IMR-90 (cell line): ENCODE results near the gene MCMBP. TPM values are rescaled to one million over a fixed set of nuclear protein-coding genes. Genes with fewer than 3 reads are reported as not detected.

Experiments used
- ATAC-seq: fragments of 200-7000 bp; cut with Tn5 transposase; 2 replicates; pipeline ENCODE4 v1.9.1; 2020; ENCODE audit warnings: low read depth, mild to moderate bottlenecking, moderate library complexity
- BruUV-seq: library from RNA; stranded (reverse); fragments of 400-500 nt; replicated peaks from 2 replicates; lab custom pipeline; 2021; lab: Mats Ljungman, UMichigan
- CTCF ChIA-PET: fragments of 300-600 bp; formaldehyde crosslinking; extraction: SDS; loops from one replicate; lab custom pipeline; 2021; ENCODE audit warnings: antibody characterized with exemption; lab: Yijun Ruan, JAX
- POLR2A ChIA-PET: fragments of 300-600 bp; sonication (Branson Sonifier 250); formaldehyde crosslinking; loops from one replicate; lab custom pipeline; 2022; ENCODE audit warnings: antibody characterized with exemption; ENCODE audit not compliant: unreplicated experiment; lab: Charles Lee
- DNase-seq: peaks from one replicate; pipeline ENCODE4 v3.0.0; 2013
- H2AFZ ChIP-seq: replicated peaks from 2 replicates; pipeline ENCODE3; 2013; ENCODE audit warnings: low read length, mild to moderate bottlenecking; ENCODE audit not compliant: poor library complexity
- H2AK5ac ChIP-seq: 2 replicates; pipeline ENCODE4 v1.6.1; 2013; ENCODE audit warnings: low read depth, low read length, inconsistent platforms
- H2AK9ac ChIP-seq: replicated peaks from 2 replicates; pipeline ENCODE3; 2013; ENCODE audit warnings: mild to moderate bottlenecking, low read depth, low read length, moderate library complexity; ENCODE audit not compliant: poor library complexity
- H2BK120ac ChIP-seq: 2 replicates; pipeline ENCODE4 v1.6.1; 2013; ENCODE audit warnings: low read depth, low read length, inconsistent platforms
- H2BK15ac ChIP-seq: 3 replicates; pipeline ENCODE4 v1.6.1; 2013; ENCODE audit warnings: low read depth, low read length, inconsistent platforms
- H2BK20ac ChIP-seq: 2 replicates; pipeline ENCODE4 v1.6.1; 2013; ENCODE audit warnings: low read depth, mild to moderate bottlenecking, inconsistent platforms, low read length, moderate library complexity
- H2BK5ac ChIP-seq: 2 replicates; pipeline ENCODE4 v1.6.1; 2013; ENCODE audit warnings: mild to moderate bottlenecking, low read depth, low read length, inconsistent platforms; ENCODE audit not compliant: poor library complexity, severe bottlenecking
- H3K14ac ChIP-seq: replicated peaks from 2 replicates; pipeline ENCODE4 v1.6.1; 2013; ENCODE audit warnings: low read depth, low read length, inconsistent platforms
- H3K18ac ChIP-seq: 2 replicates; pipeline ENCODE4 v1.6.1; 2013; ENCODE audit warnings: low read depth, low read length, control low read depth
- H3K23ac ChIP-seq: 2 replicates; pipeline ENCODE4 v1.6.1; 2013; ENCODE audit warnings: low read depth, low read length, inconsistent platforms
- H3K27ac ChIP-seq: 2 replicates; pipeline ENCODE4 v1.5.1; 2013; ENCODE audit warnings: mild to moderate bottlenecking, control low read depth, low read length; ENCODE audit not compliant: insufficient read depth
- H3K27me3 ChIP-seq: 2 replicates; pipeline ENCODE4 v1.6.1; 2013; ENCODE audit warnings: low read length; ENCODE audit not compliant: control insufficient read depth, insufficient read depth
- H3K36me3 ChIP-seq: 2 replicates; pipeline ENCODE4 v1.6.1; 2013; ENCODE audit warnings: low read length, mixed read lengths; ENCODE audit not compliant: control insufficient read depth, insufficient read depth
- H3K4ac ChIP-seq: 2 replicates; pipeline ENCODE4 v1.6.1; 2013; ENCODE audit warnings: low read depth, low read length, inconsistent platforms
- H3K4me1 ChIP-seq: 2 replicates; pipeline ENCODE4 v1.6.1; 2013; ENCODE audit warnings: low read length, mixed read lengths; ENCODE audit not compliant: control insufficient read depth, insufficient read depth
- H3K4me2 ChIP-seq: 2 replicates; pipeline ENCODE4 v1.6.1; 2013; ENCODE audit warnings: low read depth, mild to moderate bottlenecking, control low read depth, low read length, moderate library complexity
- H3K4me3 ChIP-seq: 2 replicates; pipeline ENCODE4 v1.5.1; 2013; ENCODE audit warnings: low read depth, mild to moderate bottlenecking, control low read depth, low read length, moderate library complexity; ENCODE audit not compliant: insufficient read depth
- H3K56ac ChIP-seq: 2 replicates; pipeline ENCODE4 v1.6.1; 2013; ENCODE audit warnings: low read length, inconsistent platforms; ENCODE audit not compliant: insufficient read depth; ENCODE audit errors: extremely low read depth
- H3K79me1 ChIP-seq, 2 experiments: 2 replicates each; pipeline ENCODE4 v1.6.1; 2013; ENCODE audit warnings: low read length in 2 of 2, inconsistent platforms in 1 of 2, low read depth in 1 of 2
- H3K9ac ChIP-seq: 2 replicates; pipeline ENCODE4 v1.6.1; 2013; ENCODE audit warnings: low read depth, low read length, control low read depth
- H3K9me1 ChIP-seq: 2 replicates; pipeline ENCODE4 v1.6.1; 2013; ENCODE audit warnings: low read length, inconsistent platforms; ENCODE audit not compliant: insufficient read depth
- H3K9me3 ChIP-seq: 2 replicates; pipeline ENCODE4 v1.6.1; 2013; ENCODE audit warnings: low read length; ENCODE audit not compliant: control insufficient read depth, insufficient read depth
- H4K20me1 ChIP-seq: 2 replicates; pipeline ENCODE4 v1.6.1; 2013; ENCODE audit warnings: low read length, inconsistent platforms; ENCODE audit not compliant: insufficient read depth
- H4K5ac ChIP-seq: 2 replicates; pipeline ENCODE4 v1.6.1; 2013; ENCODE audit warnings: mild to moderate bottlenecking, low read depth, low read length, control low read depth
- H4K8ac ChIP-seq, 2 experiments: 2 replicates each; pipeline ENCODE4 v1.6.1; 2013; ENCODE audit warnings: low read depth in 2 of 2, low read length in 2 of 2, control low read depth in 1 of 2, inconsistent platforms in 1 of 2
- H4K91ac ChIP-seq: 2 replicates; pipeline ENCODE4 v1.6.1; 2013; ENCODE audit warnings: low read depth, low read length, inconsistent platforms; ENCODE audit not compliant: insufficient read depth
- MXI1 ChIP-seq: IDR thresholded peaks from 2 replicates; pipeline ENCODE4 v1.6.1; 2012; ENCODE audit warnings: low read depth, mild to moderate bottlenecking, low read length, moderate library complexity, borderline replicate concordance
- WGBS, 2 experiments: methylation state at CpG; one replicate each; pipeline versions ENCODE4 v1.1.5 to v1.1.7; 2013; ENCODE audit warnings: missing lambda C conversion rate in 2 of 2; ENCODE audit not compliant: insufficient read length in 1 of 2; ENCODE audit errors: extremely low coverage in 2 of 2; 5-methylcytosine and 5-hydroxymethylcytosine counted together
- dilution Hi-C: fragments of 300-500 bp; cut with HindIII; formaldehyde crosslinking; loops from one replicate; pipeline ENCODE4 v1.14.3; 2018; ENCODE audit warnings: low sequenced_read_pairs; ENCODE audit not compliant: unreplicated experiment
- in situ Hi-C: fragments of 300-500 bp; cut with MboI; formaldehyde crosslinking; loops from 3 replicates; pipeline ENCODE4 v1.14.3; 2019; ENCODE audit warnings: low sequenced_read_pairs, inconsistent platforms, mixed read lengths
- intact Hi-C: fragments of 100-400 bp; cut with micrococcal nuclease; formaldehyde crosslinking; loops from 2 replicates; pipeline ENCODE4 v1.10.0; 2022
- polyA plus RNA-seq, 3 experiments: library from polyadenylated mRNA; depleted of rRNA; stranded (reverse); fragments of >200 nt; gene quantifications; 2 replicates each; pipeline ENCODE4 v1.2.3, GENCODE V29; 2012; ENCODE audit warnings: low replicate concordance in 1 of 3
- total RNA-seq: library from RNA; depleted of rRNA; stranded (reverse); fragments of >200 nt; gene quantifications from 2 replicates; pipeline ENCODE4 v1.2.3, GENCODE V29; 2012

MCMBP gene
- total and polyA plus RNA-seq, 2 of the 4 experiments (the other 2 are of a cell fraction), result 39.0 to 59.9 TPM

- Histone ChIP-seq H3K4ac (no peak overlapping the region), H2BK120ac (no peak overlapping the region), H3K23ac (no peak overlapping the region), H3K4me3 (no peak overlapping the region), H4K5ac (no peak overlapping the region), H3K27me3 (no peaks in the 10 kb centered on the region), H3K9ac (no peak overlapping the region), H2AFZ (no peak overlapping the region), H3K14ac (no peak overlapping the region), H3K9me3 (no peaks in the 10 kb centered on the region), H2BK15ac (no peak overlapping the region), H3K4me1 (peaks cover 4% of the 10 kb centered on the region; the same call in 1 of the 2 replicates), H3K79me1 (peaks cover 0 to 14% of the 10 kb centered on the region in 2 experiments; a peak in 3 of 4 replicates), H3K36me3 (no peaks in the 10 kb centered on the region), H4K91ac (no peak overlapping the region), H3K27ac (no peak overlapping the region), H3K18ac (no peak overlapping the region), H2BK5ac (no peak overlapping the region), H4K8ac (no peak overlapping the region), H3K56ac (no peak overlapping the region), H2AK5ac (no peak overlapping the region), H2AK9ac (no peak overlapping the region), H3K9me1 (0 out of 2 replicates have a peak, but pooled peaks cover 4% of the 10 kb centered on the region), H2BK20ac (no peak overlapping the region), H3K4me2 (no peak overlapping the region), H4K20me1 (no peaks in the 10 kb centered on the region)
- in situ Hi-C loops, result no loop called here
- ChIA-PET CTCF (interaction anchor here (1.1 kb wide), 1 partner anchor 31 kb away, joined by 3 read pairs; no protein-coding TSS in a partner anchor), POLR2A (no interaction called here)
- intact Hi-C loops, result no loop called here
- no peak for TF ChIP-seq MXI1
- ATAC-seq, result no peak
- dilution Hi-C loops, result no loop called here
- DNase-seq, result no peak
- no TSS peak for BruUV-seq
- WGBS, 2 experiments, result no CpG with 5 or more reads among the region's 2 CpGs
These were observed 91.1 kb downstream of the MCMBP start for GRCh38 chr10:119781498-119781897.
